Activated T-helper 2 cell treated with anti-CD3 and anti-CD28 coated beads, Interferon-gamma antibody, Interleukin-2, Interleukin-4, amounts not matched to agents 10 μg/mL and 5 μg/mL and 100 μg/mL, durations not matched to agents 14 hours and 24 hours and 36 hours (primary cell): ENCODE measurements around the gene HOXC5. TPM values are rescaled to one million over a fixed set of nuclear protein-coding genes. Genes with fewer than 3 reads are reported as not detected.

Experiments used
- DNase-seq: peaks from one replicate; pipeline ENCODE4 v3.0.0; 2021; ENCODE audit warnings: low spot score
- H3K27ac Mint-ChIP-seq: one replicate; pipeline ENCODE4 v1.8.0; 2021; ENCODE audit warnings: mixed read lengths
- H3K27me3 Mint-ChIP-seq: one replicate; pipeline ENCODE4 v1.8.0; 2021; ENCODE audit warnings: low read depth, mixed read lengths
- H3K36me3 Mint-ChIP-seq: one replicate; pipeline ENCODE4 v1.8.0; 2021; ENCODE audit warnings: low read depth, mixed read lengths
- H3K4me1 Mint-ChIP-seq: one replicate; pipeline ENCODE4 v1.8.0; 2021; ENCODE audit warnings: low read depth, mixed read lengths
- H3K4me3 Mint-ChIP-seq: one replicate; pipeline ENCODE4 v1.8.0; 2021; ENCODE audit warnings: low read depth, mild to moderate bottlenecking, moderate library complexity, mixed read lengths
- H3K9me3 Mint-ChIP-seq: one replicate; pipeline ENCODE4 v1.8.0; 2021; ENCODE audit warnings: mixed read lengths
- intact Hi-C: fragments of 100-400 bp; cut with micrococcal nuclease; formaldehyde crosslinking; loops from one replicate; pipeline ENCODE4 v1.15.1; 2023
- total RNA-seq: library from RNA; stranded (reverse); gene quantifications from 2 replicates; pipeline ENCODE4 v1.2.3, GENCODE V29; 2022

HOXC5 gene
- total RNA-seq, 1 donor from 2014 or later = not detected

- Mint-ChIP-seq H3K27me3 (peaks cover 85% of the 10 kb centered on the region), H3K4me3 (no peak overlapping the region), H3K9me3 (no peaks in the 10 kb centered on the region), H3K27ac (no peak overlapping the region), H3K4me1 (peaks cover 10% of the 10 kb centered on the region), H3K36me3 (no peaks in the 10 kb centered on the region)
- DNase-seq = no peak
- intact Hi-C loops = loop anchor here (10.0 kb wide), 1 partner anchor 69 kb away; no protein-coding TSS in a partner anchor
Measured at GRCh38 chr12:54056110-54056509, 23.3 kb downstream of the HOXC5 start.

DNA sequence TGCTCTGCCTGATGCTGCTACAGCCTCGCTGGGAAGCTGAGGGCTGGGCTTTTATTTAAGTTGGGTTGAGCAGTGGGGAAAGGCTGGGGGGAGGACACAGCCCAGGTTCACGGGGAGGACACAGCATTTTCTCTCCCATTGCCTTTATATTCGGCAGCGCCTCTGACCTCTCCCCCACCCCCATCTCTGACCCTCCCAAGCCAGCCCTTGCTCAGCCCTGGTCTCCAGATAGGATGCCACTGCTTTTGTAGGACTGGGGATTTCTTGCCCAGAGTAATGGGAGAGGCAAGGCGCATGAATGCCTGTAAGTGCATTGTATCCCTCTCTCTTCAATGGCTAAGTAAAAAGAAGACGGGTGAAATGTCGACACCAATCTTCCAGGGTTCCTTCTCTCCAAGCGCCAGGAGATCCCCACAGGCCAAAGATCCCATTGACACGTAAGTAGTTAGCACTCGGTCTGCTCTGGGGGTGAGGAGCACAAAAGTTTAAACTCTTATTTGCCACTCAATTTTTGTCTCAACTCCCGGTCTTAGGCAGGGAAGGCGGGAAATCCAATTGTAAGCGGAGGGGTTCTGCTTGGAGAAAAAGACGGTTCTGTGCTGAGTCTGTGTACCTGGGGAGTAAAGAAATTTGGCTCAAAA is 25.4 kb downstream of the HOXC5 start:
- no peaks in the 10 kb centered on the region for H3K9me3 Mint-ChIP-seq
- peaks cover 85% of the 10 kb centered on the region for H3K27me3 Mint-ChIP-seq
- no peak for DNase-seq
- no peak overlapping the region for H3K27ac Mint-ChIP-seq
- peaks cover 6% of the 10 kb centered on the region for H3K4me1 Mint-ChIP-seq
- H3K36me3 Mint-ChIP-seq = no peaks in the 10 kb centered on the region
- no peak overlapping the region for H3K4me3 Mint-ChIP-seq
- intact Hi-C loops = loop anchor here (10.0 kb wide), 1 partner anchor 67 kb away; no protein-coding TSS in a partner anchor

DNA sequence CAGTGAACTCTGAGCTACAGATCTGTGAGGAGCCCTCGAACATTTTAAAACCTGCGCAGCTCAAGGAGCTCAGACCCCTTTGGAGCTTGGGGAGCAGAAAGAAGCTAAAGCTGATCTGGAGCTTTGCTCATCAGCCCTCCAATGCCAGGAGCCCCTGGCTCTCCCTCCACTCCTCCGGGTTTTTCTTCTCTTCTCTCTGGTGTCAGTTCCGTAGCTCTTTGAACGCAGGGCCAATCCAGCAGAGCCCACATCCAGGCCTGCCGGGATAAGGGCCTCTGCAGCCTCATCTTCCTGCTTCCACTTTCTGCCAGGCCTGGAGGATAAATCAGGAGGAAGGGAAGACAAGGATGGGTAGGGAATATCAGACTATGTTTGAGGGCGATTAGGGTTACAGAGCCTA is 26.8 kb downstream of the HOXC5 start:
- H3K27me3 Mint-ChIP-seq = peaks cover 87% of the 10 kb centered on the region
- H3K36me3 Mint-ChIP-seq = no peaks in the 10 kb centered on the region
- intact Hi-C loops = loop anchor here (10.0 kb wide), 1 partner anchor 65 kb away; no protein-coding TSS in a partner anchor
- H3K9me3 Mint-ChIP-seq = no peaks in the 10 kb centered on the region
- H3K4me1 Mint-ChIP-seq = no peaks in the 10 kb centered on the region
- no peak for DNase-seq
- H3K27ac Mint-ChIP-seq = no peak overlapping the region
- no peak overlapping the region for H3K4me3 Mint-ChIP-seq

- intact Hi-C loops = no loop called here
- H3K9me3 Mint-ChIP-seq = no peaks in the 10 kb centered on the region
- H3K4me3 Mint-ChIP-seq = no peak overlapping the region
- H3K36me3 Mint-ChIP-seq = no peaks in the 10 kb centered on the region
- H3K27me3 Mint-ChIP-seq = peaks cover 83% of the 10 kb centered on the region
- H3K4me1 Mint-ChIP-seq = no peaks in the 10 kb centered on the region
- DNase-seq = no peak
- H3K27ac Mint-ChIP-seq = no peak overlapping the region
Measured at GRCh38 chr12:54060174-54060974, 27.5 kb downstream of the HOXC5 start.

DNA sequence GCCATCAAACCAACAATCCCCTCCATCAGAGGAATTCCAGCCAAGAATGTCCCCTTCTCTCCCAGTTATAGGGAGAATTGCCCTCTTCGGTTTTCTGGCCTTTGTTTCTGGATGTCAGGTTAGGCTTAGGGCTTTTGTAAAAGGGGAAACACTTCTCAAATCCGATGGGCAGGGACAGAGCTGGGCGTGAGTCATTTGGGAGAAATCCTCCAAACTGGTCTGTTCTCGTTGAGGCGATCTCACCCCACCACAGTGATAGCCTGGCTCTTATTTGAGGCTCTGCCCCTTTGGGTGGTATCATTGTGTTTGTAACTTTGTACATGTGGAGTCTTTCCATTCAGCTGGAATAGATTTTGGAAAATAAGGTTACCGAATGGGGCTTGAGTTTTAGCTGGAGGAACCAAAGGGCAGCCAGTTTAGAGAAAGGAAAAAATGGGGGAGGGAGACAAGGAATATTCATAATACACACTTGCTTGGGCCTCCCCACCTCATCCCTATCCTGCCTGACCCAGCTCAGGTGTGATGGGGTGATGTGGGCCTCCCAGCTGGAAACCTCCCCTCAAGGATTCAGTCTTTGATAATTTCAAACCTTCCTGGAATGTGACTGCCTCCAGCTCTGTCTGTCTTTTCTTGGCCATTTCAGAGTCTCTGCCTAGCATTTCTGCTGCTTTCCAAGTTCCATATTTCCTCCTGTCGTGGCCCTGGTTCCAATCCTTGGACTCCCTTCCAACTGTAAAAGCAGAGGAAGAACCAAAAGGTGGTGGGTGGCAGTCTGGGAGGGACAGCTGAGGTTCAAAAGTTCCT is 28.3 kb downstream of the HOXC5 start:
- H3K9me3 Mint-ChIP-seq = no peaks in the 10 kb centered on the region
- H3K36me3 Mint-ChIP-seq = no peaks in the 10 kb centered on the region
- H3K4me1 Mint-ChIP-seq = no peaks in the 10 kb centered on the region
- no peak overlapping the region for H3K4me3 Mint-ChIP-seq
- peaks cover 83% of the 10 kb centered on the region for H3K27me3 Mint-ChIP-seq
- intact Hi-C loops = no loop called here
- DNase-seq = no peak
- H3K27ac Mint-ChIP-seq = no peak overlapping the region

DNA sequence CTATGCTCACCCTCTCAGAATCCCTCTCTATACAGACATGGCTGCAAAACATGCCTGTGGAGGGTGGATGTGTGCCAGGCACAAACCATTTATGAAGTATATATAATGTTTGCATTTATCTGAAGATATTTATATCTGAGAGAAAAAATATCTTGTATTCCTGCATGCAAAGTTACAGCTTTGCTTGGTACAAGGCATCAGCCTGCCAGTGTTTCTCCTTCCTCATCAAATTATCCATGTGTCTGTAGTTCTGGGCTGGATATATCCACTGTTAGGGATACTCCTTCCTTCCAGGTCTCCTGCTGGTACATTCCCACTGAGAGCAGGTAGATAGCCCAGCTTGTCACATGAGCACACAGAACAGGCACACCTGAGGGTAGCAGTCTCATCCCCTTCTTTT is 32.8 kb downstream of the HOXC5 start:
- intact Hi-C loops = no loop called here
- DNase-seq = no peak
- Mint-ChIP-seq H3K27me3 (peaks cover 60% of the 10 kb centered on the region), H3K27ac (no peak overlapping the region), H3K36me3 (no peaks in the 10 kb centered on the region), H3K4me3 (no peak overlapping the region), H3K9me3 (no peaks in the 10 kb centered on the region), H3K4me1 (no peaks in the 10 kb centered on the region)

DNA sequence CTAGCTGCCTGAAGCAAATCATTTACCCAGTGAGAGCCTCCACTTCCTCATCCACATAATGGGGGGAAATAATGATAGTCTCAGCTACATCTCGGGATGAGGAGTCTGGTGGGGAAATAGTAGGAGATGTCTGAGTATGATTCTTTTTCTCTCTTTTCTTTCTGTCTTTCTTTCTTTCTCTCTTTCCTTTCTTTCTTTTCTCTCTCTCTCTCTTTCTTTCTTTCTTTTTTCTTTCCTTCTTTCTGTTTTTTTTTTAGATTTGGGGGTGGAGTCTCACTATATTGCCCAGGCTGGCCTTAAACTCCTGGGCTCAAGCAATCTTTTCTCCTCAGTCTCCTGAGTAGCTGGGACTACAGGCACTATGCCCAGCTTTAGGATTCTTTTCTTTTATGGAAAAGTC is 33.6 kb downstream of the HOXC5 start:
- H3K4me3 Mint-ChIP-seq = no peak overlapping the region
- H3K27me3 Mint-ChIP-seq = peaks cover 56% of the 10 kb centered on the region
- H3K9me3 Mint-ChIP-seq = no peaks in the 10 kb centered on the region
- DNase-seq = no peak
- no peak overlapping the region for H3K27ac Mint-ChIP-seq
- intact Hi-C loops = no loop called here
- H3K36me3 Mint-ChIP-seq = no peaks in the 10 kb centered on the region
- H3K4me1 Mint-ChIP-seq = no peaks in the 10 kb centered on the region

DNA sequence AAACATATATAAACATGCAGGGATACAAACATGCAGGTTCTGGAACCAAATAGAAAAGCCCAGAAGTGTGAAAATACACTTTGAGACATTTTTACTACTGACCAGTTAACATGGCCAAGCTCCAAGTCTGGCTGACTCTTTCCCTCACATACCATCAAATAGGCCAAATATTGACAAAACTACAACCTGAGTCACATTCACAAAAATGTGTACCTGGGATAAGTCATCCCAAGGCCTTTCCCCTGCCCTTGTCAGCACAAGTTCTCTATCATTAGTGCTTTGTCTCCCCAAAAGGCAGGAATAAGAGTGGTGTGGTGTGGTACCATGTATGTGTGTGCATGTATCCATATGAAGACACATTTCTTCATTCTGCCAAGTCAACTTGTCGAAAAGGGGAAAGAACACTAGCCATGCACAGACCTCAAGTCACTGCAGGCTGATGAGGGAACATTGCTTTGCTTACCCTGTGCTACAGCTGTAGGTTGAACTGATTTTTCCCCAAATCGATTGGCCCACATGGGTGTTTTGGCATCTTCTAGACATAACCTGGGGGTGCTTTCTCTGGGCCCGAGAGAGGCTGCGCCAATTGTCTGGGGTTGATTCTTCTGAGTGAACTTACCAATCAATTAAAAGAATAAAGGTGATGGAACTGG is 35.7 kb downstream of the HOXC5 start:
- no peaks in the 10 kb centered on the region for H3K36me3 Mint-ChIP-seq
- no peaks in the 10 kb centered on the region for H3K4me1 Mint-ChIP-seq
- H3K27ac Mint-ChIP-seq = no peak overlapping the region
- no peak for DNase-seq
- no peaks in the 10 kb centered on the region for H3K9me3 Mint-ChIP-seq
- H3K4me3 Mint-ChIP-seq = no peak overlapping the region
- intact Hi-C loops = no loop called here
- peaks cover 35% of the 10 kb centered on the region for H3K27me3 Mint-ChIP-seq

- Mint-ChIP-seq H3K4me3 (no peak overlapping the region), H3K27ac (no peak overlapping the region), H3K9me3 (no peaks in the 10 kb centered on the region), H3K4me1 (no peaks in the 10 kb centered on the region), H3K36me3 (no peaks in the 10 kb centered on the region), H3K27me3 (peaks cover 21% of the 10 kb centered on the region)
- DNase-seq = no peak
- intact Hi-C loops = no loop called here
Measured at GRCh38 chr12:54071942-54072341, 39.1 kb downstream of the HOXC5 start.

DNA sequence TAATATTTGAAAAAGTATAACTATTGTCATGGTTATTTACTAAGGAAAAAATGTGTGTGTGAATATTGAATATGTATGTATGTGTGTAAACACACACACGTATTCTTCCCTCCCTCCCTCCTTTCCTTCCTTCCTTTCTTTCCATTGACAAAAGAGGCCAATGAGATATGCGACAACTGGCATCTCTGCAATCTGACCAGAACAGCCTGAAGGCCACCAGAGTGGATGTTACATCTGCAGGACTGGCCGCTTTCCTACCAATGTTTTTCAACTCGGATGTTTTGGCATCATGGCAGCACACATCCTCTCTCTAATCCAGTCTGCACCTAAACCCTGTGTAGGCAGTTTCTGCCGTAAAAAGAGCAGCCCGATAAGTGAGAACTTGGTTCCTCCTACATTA is 41.5 kb downstream of the HOXC5 start:
- Mint-ChIP-seq H3K27ac (no peak overlapping the region), H3K27me3 (peaks cover 9% of the 10 kb centered on the region), H3K36me3 (no peaks in the 10 kb centered on the region), H3K4me3 (no peak overlapping the region), H3K4me1 (no peaks in the 10 kb centered on the region), H3K9me3 (no peaks in the 10 kb centered on the region)
- no peak for DNase-seq
- intact Hi-C loops = no loop called here

GRCh38 chr12:54075409-54075808 is 42.6 kb downstream of the HOXC5 start:
- Mint-ChIP-seq H3K27ac (no peak overlapping the region), H3K36me3 (no peaks in the 10 kb centered on the region), H3K27me3 (peaks cover 9% of the 10 kb centered on the region), H3K4me3 (no peak overlapping the region), H3K4me1 (no peaks in the 10 kb centered on the region), H3K9me3 (no peaks in the 10 kb centered on the region)
- intact Hi-C loops = no loop called here
- DNase-seq = no peak

DNA sequence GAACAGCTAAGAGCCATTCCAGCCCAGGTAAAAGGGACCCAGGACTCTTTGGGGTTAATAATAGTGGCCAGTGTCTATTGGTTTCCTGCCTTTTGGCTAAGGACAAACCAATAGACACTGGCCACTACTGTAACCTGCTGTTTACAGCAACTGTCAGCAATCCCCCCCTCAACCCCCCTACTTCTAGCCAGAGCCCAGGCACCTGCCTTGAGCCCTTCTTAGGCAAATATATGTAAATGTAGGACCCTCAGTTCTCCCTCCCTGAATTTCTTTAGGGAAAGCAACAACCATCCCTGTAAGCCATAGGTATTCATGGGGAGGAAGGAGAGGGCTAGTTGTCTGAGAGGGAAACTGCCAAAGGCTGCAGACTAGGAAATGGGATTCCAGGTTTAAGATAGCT is 43.1 kb downstream of the HOXC5 start:
- Mint-ChIP-seq H3K27me3 (peaks cover 6% of the 10 kb centered on the region), H3K4me1 (peaks cover 1% of the 10 kb centered on the region), H3K9me3 (no peaks in the 10 kb centered on the region), H3K4me3 (no peak overlapping the region), H3K27ac (no peak overlapping the region), H3K36me3 (no peaks in the 10 kb centered on the region)
- intact Hi-C loops = no loop called here
- no peak for DNase-seq
